Measurements from ENCODE around the gene RPS27L. TPM values are rescaled to one million over a fixed set of nuclear protein-coding genes. Genes with fewer than 3 reads are reported as not detected.

The RPS27L gene
- total RNA-seq, 4 donors from 2014 or later: 33.5 to 207 (median 54.5) TPM

GRCh38 chr15:63190769-63191649, 33.7 kb upstream of the RPS27L start:
- TF ChIP-seq, protein P1, sequence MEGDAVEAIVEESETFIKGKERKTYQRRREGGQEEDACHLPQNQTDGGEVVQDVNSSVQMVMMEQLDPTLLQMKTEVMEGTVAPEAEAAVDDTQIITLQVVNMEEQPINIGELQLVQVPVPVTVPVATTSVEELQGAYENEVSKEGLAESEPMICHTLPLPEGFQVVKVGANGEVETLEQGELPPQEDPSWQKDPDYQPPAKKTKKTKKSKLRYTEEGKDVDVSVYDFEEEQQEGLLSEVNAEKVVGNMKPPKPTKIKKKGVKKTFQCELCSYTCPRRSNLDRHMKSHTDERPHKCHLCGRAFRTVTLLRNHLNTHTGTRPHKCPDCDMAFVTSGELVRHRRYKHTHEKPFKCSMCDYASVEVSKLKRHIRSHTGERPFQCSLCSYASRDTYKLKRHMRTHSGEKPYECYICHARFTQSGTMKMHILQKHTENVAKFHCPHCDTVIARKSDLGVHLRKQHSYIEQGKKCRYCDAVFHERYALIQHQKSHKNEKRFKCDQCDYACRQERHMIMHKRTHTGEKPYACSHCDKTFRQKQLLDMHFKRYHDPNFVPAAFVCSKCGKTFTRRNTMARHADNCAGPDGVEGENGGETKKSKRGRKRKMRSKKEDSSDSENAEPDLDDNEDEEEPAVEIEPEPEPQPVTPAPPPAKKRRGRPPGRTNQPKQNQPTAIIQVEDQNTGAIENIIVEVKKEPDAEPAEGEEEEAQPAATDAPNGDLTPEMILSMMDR (IDR thresholded peaks at IDR 0.05): no peak
- TF ChIP-seq POLR2A (IDR thresholded peaks at IDR 0.05): no peak
- intact Hi-C loops (cut with DNase I; ENCODE audit: low total_unique reads): no loop called here
- Histone ChIP-seq H3K27me3 (no peaks in the 10 kb centered on the region), H3K9me3 (no peaks in the 10 kb centered on the region), H3K4me3 (peak overlapping the region; percentile 80 to 97), H3K36me3 (no peaks in the 10 kb centered on the region), H3K27ac (peak overlapping the region; percentile 88 to 96), H3K4me1 (peaks cover 0 to 5% of the 10 kb centered on the region in 2 donors)
- no peak for DNase-seq

GRCh38 chr15:63189941-63190768, 32.9 kb upstream of the RPS27L start:
- no peak for DNase-seq
- TF ChIP-seq, protein P1 (IDR thresholded peaks at IDR 0.05): no peak
- TF ChIP-seq POLR2A (IDR thresholded peaks at IDR 0.05): no peak
- H3K27me3 ChIP-seq: no peaks in the 10 kb centered on the region
- H3K9me3 ChIP-seq: no peaks in the 10 kb centered on the region
- H3K4me3 ChIP-seq: peak overlapping the region; percentile 80 to 97
- H3K36me3 ChIP-seq: no peaks in the 10 kb centered on the region
- peak overlapping the region; percentile 88 to 96 for H3K27ac ChIP-seq
- peaks cover 0 to 5% of the 10 kb centered on the region in 2 donors for H3K4me1 ChIP-seq
- intact Hi-C loops (cut with DNase I; ENCODE audit: low total_unique reads): no loop called here

DNA sequence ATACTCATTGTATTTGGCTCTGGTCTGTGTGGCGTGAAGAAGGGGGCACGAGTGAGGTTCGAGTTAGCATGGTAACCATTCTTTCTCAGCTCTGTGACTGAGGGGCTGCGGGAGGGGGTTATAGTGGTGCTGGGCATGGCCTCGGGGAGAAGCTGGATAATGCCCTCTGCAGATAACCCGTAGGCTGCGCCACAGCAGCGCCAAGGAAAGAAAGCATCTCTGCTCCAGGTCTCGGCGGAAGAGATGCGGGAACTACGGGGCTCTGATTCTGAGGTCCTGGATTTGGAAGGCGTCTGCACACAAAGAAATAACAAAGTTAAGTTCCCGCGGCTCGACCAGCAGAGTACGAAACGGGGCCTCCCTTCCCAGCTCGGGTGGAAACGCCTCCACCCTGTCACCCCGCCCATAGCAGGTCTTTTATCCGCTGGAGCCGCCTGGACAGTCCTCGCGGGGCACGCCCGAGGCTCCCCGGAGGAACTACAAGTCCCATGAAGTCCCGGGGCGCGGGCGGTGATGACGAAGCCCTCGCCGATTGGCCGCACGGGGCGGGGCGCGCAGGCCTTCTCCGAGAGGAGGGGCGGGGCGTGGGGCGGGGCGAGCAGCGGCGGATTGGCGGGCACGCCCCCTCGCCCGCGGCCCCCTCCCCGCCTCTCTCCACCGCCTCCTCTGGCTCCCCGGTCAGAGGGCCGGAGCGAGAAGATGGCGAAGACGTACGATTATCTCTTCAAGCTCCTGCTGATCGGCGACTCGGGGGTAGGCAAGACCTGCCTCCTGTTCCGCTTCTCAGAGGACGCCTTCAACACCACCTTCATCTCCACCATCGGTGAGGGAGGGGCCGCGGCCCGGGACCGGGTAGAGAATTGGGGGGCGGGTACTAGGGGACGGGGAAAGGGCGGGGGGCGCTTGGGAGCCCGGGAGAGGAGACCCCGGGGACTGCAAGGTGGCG, 31.9 kb upstream of the RPS27L start, which contains the start of gene RAB8B:
Gene RAB8B, plus strand, starts transcription at position 681 of the 946 bp plus-strand sequence. Its CDS starts 19 bp downstream, at position 700.
- DNase-seq: peak; percentile 98 to 99
- Histone ChIP-seq H3K9me3 (no peaks in the 10 kb centered on the region), H3K36me3 (no peaks in the 10 kb centered on the region), H3K27ac (peak within 1 kb of the TSS; percentile 88 to 96), H3K4me3 (peak within 1 kb of the TSS; percentile 80 to 97), H3K4me1 (peaks cover 0 to 5% of the 10 kb centered on the region in 2 donors), H3K27me3 (no peaks in the 10 kb centered on the region)
- intact Hi-C loops (cut with DNase I; ENCODE audit: low total_unique reads): no loop called here
- TF ChIP-seq POLR2A (IDR thresholded peaks at IDR 0.05): peak; percentile 49 to 80
- TF ChIP-seq, protein P1 (IDR thresholded peaks at IDR 0.05): peak in 2 of 4 experiments; percentile 4 to 17

DNA sequence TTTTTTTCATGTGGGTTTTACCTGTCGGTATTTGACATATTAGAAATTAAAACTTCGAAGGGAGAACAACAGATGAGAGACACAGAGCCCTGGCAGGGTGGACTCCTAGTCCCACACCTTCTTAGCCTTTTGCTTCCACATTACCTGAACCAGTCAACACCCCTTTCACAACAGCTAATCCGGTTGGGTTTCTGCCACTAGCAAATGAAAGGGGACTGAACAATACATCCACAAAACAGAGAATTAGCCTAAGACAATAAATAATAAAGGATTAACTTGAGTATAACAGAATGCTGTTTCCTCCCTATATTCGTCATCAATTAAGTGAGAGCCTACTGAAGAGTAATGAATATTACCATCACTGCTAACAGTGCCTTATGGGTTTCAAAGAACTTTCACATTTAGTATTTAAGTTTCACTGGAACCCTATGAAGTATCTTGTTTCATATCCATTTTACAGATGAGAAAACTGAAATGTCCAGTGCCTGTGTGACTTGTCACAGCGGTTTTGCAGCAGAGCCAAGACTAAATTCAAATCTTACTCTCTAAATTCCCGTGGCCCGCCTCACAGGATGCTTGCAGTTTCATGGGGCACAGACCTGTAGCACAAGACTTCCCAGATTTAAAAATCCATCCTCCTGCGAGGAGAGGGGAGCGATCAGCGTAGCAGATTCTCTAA, 31.1 kb upstream of the RPS27L start:
- no peaks in the 10 kb centered on the region for H3K27me3 ChIP-seq
- H3K4me3 ChIP-seq: peak overlapping the region; percentile 80 to 97
- H3K27ac ChIP-seq: peak overlapping the region; percentile 75 to 96
- no peaks in the 10 kb centered on the region for H3K36me3 ChIP-seq
- TF ChIP-seq, protein P1 (IDR thresholded peaks at IDR 0.05): no peak
- no peak for TF ChIP-seq POLR2A (IDR thresholded peaks at IDR 0.05)
- peaks cover 0 to 5% of the 10 kb centered on the region in 2 donors for H3K4me1 ChIP-seq
- intact Hi-C loops (cut with DNase I; ENCODE audit: low total_unique reads): no loop called here
- DNase-seq: peak in 1 of 2 donors; percentile 18
- no peaks in the 10 kb centered on the region for H3K9me3 ChIP-seq

All from uterus (tissue), 4 donors.